Measurements from ENCODE around the gene SYVN1. TPM values are rescaled to one million over a fixed set of nuclear protein-coding genes. Genes with fewer than 3 reads are reported as not detected.
A peak's percentile ranks its signal among the peaks of the same experiment; 100 is the strongest.

Gene SYVN1
- total RNA-seq, 1 experiment from 2014 or later: 34.8 TPM

DNA sequence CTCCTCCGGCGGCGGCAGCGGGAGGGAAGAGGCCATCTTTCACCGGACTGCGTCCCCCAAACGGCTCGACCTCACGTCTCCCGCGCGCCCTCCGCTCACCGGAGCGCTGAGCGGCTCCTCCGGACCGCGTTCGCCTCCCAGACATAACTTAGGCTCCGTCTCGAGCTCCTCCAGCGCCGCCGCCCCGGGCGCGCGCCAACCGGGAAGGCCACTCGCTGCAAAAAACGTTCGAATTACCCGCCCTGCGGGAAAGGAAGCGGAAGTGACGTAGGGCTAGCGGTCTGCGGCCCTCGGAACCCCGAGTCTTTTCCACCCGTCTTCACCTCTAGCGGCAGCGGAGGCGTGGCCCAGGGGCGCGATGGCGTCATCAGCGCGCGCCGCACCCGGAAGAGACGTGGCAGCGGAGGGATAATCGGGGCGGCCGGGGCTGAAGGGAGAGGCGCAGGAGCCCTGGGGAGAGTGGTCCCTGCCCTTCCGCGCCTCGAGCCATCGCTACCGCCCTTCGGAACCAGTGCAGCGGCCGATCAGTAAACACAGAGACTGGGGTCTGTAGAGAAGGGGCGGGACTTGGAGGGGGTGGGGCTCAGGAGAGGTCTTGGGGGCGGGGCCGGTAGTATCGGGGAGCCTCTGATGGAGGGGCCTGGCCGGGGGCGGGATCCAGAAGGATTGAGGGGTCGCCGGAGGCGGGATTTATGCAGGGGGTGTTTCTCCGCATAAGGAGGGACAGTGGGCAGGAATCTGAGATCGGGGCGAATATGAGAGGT, 50.3 kb downstream of the SYVN1 start, which contains the start of the genes CDCA5 and ZFPL1 (continued):
- TF ChIP-seq, protein P1, sequence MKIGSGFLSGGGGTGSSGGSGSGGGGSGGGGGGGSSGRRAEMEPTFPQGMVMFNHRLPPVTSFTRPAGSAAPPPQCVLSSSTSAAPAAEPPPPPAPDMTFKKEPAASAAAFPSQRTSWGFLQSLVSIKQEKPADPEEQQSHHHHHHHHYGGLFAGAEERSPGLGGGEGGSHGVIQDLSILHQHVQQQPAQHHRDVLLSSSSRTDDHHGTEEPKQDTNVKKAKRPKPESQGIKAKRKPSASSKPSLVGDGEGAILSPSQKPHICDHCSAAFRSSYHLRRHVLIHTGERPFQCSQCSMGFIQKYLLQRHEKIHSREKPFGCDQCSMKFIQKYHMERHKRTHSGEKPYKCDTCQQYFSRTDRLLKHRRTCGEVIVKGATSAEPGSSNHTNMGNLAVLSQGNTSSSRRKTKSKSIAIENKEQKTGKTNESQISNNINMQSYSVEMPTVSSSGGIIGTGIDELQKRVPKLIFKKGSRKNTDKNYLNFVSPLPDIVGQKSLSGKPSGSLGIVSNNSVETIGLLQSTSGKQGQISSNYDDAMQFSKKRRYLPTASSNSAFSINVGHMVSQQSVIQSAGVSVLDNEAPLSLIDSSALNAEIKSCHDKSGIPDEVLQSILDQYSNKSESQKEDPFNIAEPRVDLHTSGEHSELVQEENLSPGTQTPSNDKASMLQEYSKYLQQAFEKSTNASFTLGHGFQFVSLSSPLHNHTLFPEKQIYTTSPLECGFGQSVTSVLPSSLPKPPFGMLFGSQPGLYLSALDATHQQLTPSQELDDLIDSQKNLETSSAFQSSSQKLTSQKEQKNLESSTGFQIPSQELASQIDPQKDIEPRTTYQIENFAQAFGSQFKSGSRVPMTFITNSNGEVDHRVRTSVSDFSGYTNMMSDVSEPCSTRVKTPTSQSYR (CRISPR knock-in tag; IDR thresholded peaks at IDR 0.05): 0 out of 2 replicates have a peak, but pooled peaks have one; percentile 46
- TF ChIP-seq NR2C2 (CRISPR knock-in tag; IDR thresholded peaks at IDR 0.05) (no peak), TEAD1 (CRISPR knock-in tag; IDR thresholded peaks at IDR 0.05) (peak; percentile 89), CREB1 (CRISPR knock-in tag; IDR thresholded peaks at IDR 0.05) (peak; percentile 93; the same call in 1 of the 2 replicates), RORB (CRISPR knock-in tag; IDR thresholded peaks at IDR 0.05) (no peak), ESRRA (CRISPR knock-in tag; IDR thresholded peaks at IDR 0.05; ENCODE audit: borderline replicate concordance) (no peak), IRF1 (CRISPR knock-in tag; IDR thresholded peaks at IDR 0.05) (no peak), GRHL2 (CRISPR knock-in tag; IDR thresholded peaks at IDR 0.05; ENCODE audit: insufficient replicate concordance, severe bottlenecking) (no peak), SMAD3 (CRISPR knock-in tag; IDR thresholded peaks at IDR 0.05; ENCODE audit: borderline replicate concordance) (no peak), USF2 (CRISPR knock-in tag; IDR thresholded peaks at IDR 0.05) (0 out of 2 replicates have a peak, but pooled peaks have one; percentile 27), ATF1 (CRISPR knock-in tag; IDR thresholded peaks at IDR 0.05) (peak; percentile 80; the same call in 1 of the 2 replicates), ATF3 (CRISPR knock-in tag; conservative IDR thresholded peaks at IDR 0.05) (no peak)
- TF ChIP-seq, protein P2, sequence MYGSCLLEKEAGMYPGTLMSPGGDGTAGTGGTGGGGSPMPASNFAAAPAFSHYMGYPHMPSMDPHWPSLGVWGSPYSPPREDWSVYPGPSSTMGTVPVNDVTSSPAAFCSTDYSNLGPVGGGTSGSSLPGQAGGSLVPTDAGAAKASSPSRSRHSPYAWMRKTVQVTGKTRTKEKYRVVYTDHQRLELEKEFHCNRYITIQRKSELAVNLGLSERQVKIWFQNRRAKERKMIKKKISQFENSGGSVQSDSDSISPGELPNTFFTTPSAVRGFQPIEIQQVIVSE (CRISPR knock-in tag; IDR thresholded peaks at IDR 0.05; ENCODE audit: borderline replicate concordance): no peak
- TF ChIP-seq, protein P3, sequence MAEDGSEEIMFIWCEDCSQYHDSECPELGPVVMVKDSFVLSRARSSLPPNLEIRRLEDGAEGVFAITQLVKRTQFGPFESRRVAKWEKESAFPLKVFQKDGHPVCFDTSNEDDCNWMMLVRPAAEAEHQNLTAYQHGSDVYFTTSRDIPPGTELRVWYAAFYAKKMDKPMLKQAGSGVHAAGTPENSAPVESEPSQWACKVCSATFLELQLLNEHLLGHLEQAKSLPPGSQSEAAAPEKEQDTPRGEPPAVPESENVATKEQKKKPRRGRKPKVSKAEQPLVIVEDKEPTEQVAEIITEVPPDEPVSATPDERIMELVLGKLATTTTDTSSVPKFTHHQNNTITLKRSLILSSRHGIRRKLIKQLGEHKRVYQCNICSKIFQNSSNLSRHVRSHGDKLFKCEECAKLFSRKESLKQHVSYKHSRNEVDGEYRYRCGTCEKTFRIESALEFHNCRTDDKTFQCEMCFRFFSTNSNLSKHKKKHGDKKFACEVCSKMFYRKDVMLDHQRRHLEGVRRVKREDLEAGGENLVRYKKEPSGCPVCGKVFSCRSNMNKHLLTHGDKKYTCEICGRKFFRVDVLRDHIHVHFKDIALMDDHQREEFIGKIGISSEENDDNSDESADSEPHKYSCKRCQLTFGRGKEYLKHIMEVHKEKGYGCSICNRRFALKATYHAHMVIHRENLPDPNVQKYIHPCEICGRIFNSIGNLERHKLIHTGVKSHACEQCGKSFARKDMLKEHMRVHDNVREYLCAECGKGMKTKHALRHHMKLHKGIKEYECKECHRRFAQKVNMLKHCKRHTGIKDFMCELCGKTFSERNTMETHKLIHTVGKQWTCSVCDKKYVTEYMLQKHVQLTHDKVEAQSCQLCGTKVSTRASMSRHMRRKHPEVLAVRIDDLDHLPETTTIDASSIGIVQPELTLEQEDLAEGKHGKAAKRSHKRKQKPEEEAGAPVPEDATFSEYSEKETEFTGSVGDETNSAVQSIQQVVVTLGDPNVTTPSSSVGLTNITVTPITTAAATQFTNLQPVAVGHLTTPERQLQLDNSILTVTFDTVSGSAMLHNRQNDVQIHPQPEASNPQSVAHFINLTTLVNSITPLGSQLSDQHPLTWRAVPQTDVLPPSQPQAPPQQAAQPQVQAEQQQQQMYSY (CRISPR knock-in tag; IDR thresholded peaks at IDR 0.05): no peak

DNA sequence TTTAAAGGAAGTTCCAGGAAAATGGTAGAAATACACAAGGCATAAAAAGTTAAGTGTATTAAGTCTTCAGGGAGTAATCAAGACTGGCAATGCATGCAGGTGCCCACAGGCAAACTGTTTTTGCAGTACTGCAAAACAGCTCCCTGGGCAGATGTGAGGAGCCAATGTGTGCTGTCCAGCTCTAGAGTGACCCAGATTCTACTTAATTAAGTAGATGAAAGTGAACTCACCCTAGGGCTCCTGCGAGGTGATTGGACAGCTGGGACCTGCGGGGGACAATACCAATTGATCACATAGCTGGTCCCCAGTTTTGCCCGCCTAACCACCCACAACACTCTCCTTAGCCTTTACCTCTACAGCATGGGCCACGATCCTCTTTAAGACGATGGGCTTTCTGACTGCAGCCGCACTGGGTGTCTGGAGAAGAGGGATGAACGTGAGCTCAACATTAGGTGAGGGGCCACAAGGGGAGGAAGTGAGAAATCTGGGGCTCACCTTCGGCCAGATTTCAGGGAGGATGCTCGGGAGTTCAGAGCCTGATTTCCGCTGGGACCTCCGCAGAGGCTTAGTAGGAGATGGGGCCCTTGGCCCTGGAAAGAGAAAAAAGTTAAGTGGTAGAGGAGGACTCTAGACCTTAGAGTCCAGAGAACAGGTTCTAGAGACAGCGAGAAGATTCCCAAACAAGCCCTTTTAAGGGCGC, 51.0 kb downstream of the SYVN1 start:
- no peaks in the 10 kb centered on the region for H3K27me3 Mint-ChIP-seq (ENCODE audit: low read depth)
- POLR2A ChIA-PET: interaction anchor here (0.6 kb wide), 2 partner anchors 135 to 159 kb away, joined by 3 read pairs; no protein-coding TSS in a partner anchor
- H3K9me3 Mint-ChIP-seq: no peaks in the 10 kb centered on the region
- peaks cover 39% of the 10 kb centered on the region for H3K36me3 Mint-ChIP-seq
- no peak for ATAC-seq
- H3K4me3 Mint-ChIP-seq: peak overlapping the region; percentile 94
- H3K4me1 Mint-ChIP-seq: peaks cover 16% of the 10 kb centered on the region
- peak overlapping the region; percentile 99 for H3K27ac Mint-ChIP-seq
- DNase-seq (ENCODE audit: low spot score): no peak
- CTCF ChIA-PET: interaction anchor here (1.1 to 1.4 kb wide), 4 partner anchors 27 to 98 kb away, joined by 3 to 6 read pairs (median 3); partner anchors contain the start of gene CAPN1
- TF ChIP-seq FOXK1 (CRISPR knock-in tag; IDR thresholded peaks at IDR 0.05): no peak
- TF ChIP-seq ZNF317 (CRISPR knock-in tag; IDR thresholded peaks at IDR 0.05; ENCODE audit: borderline replicate concordance, low read depth): no peak
- TF ChIP-seq IRF1 (CRISPR knock-in tag; IDR thresholded peaks at IDR 0.05): no peak
- no peak for TF ChIP-seq HMGA2 (CRISPR knock-in tag; IDR thresholded peaks at IDR 0.05)
- TF ChIP-seq, protein P4, sequence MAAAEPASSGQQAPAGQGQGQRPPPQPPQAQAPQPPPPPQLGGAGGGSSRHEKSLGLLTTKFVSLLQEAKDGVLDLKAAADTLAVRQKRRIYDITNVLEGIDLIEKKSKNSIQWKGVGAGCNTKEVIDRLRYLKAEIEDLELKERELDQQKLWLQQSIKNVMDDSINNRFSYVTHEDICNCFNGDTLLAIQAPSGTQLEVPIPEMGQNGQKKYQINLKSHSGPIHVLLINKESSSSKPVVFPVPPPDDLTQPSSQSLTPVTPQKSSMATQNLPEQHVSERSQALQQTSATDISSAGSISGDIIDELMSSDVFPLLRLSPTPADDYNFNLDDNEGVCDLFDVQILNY (CRISPR knock-in tag; IDR thresholded peaks at IDR 0.05): no peak
- no peak for TF ChIP-seq TEAD4 (CRISPR knock-in tag; IDR thresholded peaks at IDR 0.05)
- TF ChIP-seq CBFB (CRISPR knock-in tag; IDR thresholded peaks at IDR 0.05; ENCODE audit: low read depth): no peak
- TF ChIP-seq, protein P5, sequence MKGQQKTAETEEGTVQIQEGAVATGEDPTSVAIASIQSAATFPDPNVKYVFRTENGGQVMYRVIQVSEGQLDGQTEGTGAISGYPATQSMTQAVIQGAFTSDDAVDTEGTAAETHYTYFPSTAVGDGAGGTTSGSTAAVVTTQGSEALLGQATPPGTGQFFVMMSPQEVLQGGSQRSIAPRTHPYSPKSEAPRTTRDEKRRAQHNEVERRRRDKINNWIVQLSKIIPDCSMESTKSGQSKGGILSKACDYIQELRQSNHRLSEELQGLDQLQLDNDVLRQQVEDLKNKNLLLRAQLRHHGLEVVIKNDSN (CRISPR knock-in tag; IDR thresholded peaks at IDR 0.05): no peak
- 0 out of 2 replicates have a peak, but pooled peaks have one; percentile 9 for TF ChIP-seq RELA (CRISPR knock-in tag; IDR thresholded peaks at IDR 0.05; ENCODE audit: borderline replicate concordance)
